GM12875 (cell line): ENCODE data around the gene EED.

ENCODE experiments used
- H3K4me3 ChIP-seq: one replicate; pipeline ENCODE4 v1.5.1; 2011; ENCODE audit warnings: low read depth, low read length, control low read depth
- CTCF ChIP-seq: IDR thresholded peaks from 2 replicates; pipeline ENCODE4 v1.5.1; 2011; ENCODE audit warnings: low read depth, mild to moderate bottlenecking, control low read depth, inconsistent platforms, low read length, moderate library complexity, borderline replicate concordance; ENCODE audit not compliant: insufficient read depth

Gene EED

GRCh38 chr11:86230179-86230804 lies 14.3 kb upstream of the EED start:
- TF ChIP-seq CTCF: no peak
- H3K4me3 ChIP-seq: no peak overlapping the region

GRCh38 chr11:86230921-86231434 lies 13.6 kb upstream of the EED start:
- no peak for TF ChIP-seq CTCF
- no peak overlapping the region for H3K4me3 ChIP-seq

- H3K4me3 ChIP-seq: no peak overlapping the region
- TF ChIP-seq CTCF: no peak
Observed at GRCh38 chr11:86232556-86232955, 12.0 kb upstream of the EED start.

- TF ChIP-seq CTCF: no peak
- H3K4me3 ChIP-seq: no peak overlapping the region
Observed at GRCh38 chr11:86234831-86235461, 9.6 kb upstream of the EED start.

GRCh38 chr11:86237267-86237804 lies 7.2 kb upstream of the EED start:
- TF ChIP-seq CTCF: no peak
- H3K4me3 ChIP-seq: no peak overlapping the region

GRCh38 chr11:86240164-86240563 lies 4.4 kb upstream of the EED start:
- H3K4me3 ChIP-seq: no peak overlapping the region
- no peak for TF ChIP-seq CTCF
